ENCODE data around the gene CLBA1.

DNA sequence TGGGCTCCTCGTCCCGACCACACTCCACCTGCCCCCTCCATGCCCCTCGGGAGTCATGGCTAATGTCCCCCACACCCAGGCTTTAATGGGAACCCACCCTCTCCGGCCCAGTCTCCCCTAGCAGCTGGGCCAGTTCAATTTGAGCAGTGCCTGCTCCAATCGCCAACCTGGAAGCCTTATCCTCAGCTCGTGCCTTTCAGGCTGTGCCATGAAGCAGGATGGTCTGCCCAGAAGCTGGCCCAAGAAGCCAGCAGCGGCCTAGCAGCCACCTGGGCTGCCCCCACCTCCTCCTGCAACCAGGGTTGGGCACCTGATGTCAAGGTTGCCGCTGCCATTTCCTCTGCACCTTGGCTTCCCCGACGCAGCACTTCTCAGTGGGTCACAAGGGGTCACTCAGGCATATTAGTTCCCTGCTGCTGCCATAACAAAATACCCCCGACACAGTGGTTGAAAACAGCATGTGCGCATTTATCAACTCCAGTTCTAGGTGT lies 2.3 kb upstream of the CLBA1 start:
- TF ChIP-seq CTCF (IDR thresholded peaks at IDR 0.05) (no peak), POLR2A (IDR thresholded peaks at IDR 0.05) (no peak), POLR2AphosphoS5 (IDR thresholded peaks at IDR 0.05; ENCODE audit: insufficient read depth in 1 of 2, low read depth in 1 of 2) (no peak)

Measured in vagina (tissue), 2 donors.